Measurements from ENCODE around the gene CCL5.

The CCL5 gene

DNA sequence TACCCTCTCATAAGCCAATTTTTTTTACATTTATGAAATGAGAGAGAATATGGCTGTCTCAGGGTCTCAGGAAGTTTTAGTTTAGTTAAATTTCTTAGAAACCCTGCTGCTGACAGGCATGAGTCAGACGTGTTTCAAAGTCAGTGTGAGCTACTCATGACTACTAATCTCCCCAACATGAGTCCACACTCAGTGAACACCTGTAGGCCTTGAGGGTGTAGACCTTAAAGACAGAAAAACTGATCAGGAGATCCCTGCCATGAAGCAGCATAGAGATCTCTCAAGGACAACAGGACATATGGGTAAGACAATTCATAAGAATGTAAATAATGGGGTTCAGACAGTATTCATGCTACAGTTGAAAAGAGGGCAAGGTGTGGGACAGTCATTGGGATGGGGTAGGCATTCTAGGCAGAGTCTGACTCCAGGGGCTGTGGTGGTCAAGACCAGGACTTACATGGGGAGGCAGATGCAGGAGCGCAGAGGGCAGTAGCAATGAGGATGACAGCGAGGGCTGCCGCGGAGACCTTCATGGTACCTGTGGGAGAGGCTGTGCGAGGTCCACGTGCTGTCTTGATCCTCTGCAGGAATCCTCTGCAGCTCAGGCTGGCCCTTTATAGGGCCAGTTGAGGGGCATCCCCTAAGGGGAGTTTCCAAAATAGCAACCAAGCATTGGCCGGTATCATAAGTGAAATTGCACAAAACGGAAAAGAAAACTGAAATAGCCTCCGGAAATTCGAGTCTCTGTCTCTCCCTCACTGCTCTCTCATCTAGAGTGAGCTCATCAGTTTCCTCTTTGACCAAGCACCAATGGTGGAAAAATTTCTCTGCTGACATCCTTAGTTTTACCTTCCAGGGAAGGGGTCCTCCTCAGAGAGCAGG is at the start of gene CCL5:
Gene CCL5 (minus strand): TSS at position 588 of the 882 bp plus-strand sequence.
- peak; percentile 56 for DNase-seq (ENCODE audit: low read depth)

DNA sequence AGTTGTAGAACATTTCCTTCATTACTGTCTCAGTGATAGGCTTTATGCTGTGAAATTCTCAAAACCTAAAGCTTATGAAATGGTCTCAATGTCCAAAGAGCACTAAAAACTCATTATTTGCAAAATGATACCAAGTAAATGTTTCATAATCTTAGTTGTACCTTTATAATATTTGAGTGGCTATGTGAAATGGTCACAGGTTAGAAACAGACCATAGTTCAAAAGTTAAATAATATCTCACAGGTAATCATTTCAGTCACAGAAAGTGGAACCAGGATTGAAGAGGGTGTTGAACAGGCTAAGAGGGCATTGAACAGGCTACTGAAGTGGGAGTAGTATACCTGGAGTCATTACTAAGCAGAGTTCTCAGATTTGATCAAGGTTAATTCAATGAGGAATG is 47.6 kb upstream of the CCL5 start:
- no peak for DNase-seq (ENCODE audit: low read depth)

DNA sequence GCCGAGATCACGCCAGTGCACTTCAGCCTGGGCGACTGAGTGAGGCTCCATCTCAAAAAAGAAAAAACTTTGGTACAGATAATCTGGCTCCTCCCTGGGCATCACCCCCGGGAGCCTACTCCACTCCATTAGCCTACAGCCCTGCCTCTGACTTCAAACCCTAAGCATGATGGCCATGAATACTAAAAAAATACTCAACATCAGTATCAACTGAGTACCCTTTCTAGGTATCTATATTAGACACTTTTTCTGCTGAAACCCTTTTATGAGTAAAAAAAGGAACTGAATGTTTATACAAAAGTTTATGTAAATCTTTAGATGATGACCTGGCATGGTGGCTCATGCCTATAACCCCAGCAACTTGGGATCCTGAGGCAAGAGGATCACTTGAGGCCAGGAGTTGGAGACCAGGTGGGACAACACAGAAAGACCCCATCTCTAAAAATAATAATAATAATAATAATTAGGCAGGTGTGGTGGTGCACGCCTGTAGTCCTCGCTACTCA is 43.5 kb upstream of the CCL5 start:
- no peak for DNase-seq (ENCODE audit: low read depth)

DNA sequence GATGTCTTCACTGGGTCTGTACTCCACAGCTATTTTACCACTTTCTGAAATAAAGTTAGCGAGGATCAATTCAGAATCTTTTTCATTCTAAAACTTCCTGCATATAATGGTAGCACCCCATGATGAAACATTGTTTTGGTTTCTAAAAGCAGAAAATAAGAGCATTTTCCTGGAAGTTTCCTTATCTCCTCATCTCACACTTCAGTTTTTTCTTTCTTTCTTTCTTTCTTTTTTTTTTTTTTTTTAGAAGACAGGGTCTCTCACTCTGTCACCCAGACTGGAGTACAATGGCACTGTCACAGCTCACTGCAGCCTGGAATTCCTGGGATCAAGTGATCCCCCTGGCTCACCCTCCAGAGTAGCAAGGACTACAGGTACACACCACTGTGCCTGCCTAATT is 40.1 kb upstream of the CCL5 start:
- DNase-seq (ENCODE audit: low read depth): no peak

DNA sequence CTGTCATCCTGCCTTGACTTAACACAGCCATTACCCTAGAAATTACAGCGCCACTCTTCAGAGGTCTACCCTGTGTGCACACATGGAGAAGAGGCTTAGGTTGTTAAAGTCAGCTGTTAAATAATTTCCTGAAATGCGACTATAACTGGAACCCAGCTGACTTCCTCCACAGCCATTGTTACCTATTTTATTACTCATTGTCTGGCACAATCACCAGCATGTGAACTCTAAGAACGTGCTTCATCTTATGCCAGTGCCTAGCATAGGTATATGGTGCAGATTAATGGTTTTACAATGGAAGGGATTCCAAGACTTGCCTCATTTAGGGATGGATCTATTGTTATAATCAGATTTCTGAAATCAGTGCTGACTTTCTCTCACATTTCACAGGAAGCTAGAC is 38.5 kb upstream of the CCL5 start:
- no peak for DNase-seq (ENCODE audit: low read depth)

DNA sequence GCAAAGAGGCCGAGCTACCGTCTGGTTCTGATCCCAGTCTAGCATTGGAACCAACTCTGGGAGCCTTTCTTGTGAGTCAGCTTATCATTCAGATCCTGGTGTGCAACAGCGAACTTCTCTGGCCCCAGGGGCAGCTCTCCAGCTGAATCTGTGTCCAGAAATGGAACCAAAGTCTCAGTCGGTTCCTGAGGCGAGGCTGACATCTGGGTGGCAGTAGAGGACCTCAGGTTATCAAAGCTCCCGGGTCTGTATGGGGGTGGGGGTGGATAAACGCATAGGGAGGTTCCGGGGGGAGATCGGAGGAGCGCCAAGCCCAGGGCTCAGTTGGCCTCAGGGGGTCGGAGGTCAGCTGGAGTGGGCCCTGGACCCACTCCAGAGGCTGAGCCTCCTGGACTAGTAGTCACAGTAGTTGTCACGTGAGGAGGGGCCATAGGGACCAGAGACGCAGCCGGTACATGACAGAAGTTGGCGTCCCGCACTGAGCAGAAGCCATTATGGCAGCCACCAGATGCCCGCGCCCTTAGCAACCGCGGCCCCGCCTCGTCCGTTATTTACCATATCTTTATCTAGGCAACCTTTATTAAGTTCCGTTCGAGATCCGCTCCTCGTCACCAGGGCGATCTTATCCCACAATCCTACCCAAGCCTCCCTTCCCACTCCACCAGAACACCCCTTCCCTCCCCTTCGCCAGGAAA is 37.5 kb upstream of the CCL5 start:
- DNase-seq (ENCODE audit: low read depth): no peak

DNA sequence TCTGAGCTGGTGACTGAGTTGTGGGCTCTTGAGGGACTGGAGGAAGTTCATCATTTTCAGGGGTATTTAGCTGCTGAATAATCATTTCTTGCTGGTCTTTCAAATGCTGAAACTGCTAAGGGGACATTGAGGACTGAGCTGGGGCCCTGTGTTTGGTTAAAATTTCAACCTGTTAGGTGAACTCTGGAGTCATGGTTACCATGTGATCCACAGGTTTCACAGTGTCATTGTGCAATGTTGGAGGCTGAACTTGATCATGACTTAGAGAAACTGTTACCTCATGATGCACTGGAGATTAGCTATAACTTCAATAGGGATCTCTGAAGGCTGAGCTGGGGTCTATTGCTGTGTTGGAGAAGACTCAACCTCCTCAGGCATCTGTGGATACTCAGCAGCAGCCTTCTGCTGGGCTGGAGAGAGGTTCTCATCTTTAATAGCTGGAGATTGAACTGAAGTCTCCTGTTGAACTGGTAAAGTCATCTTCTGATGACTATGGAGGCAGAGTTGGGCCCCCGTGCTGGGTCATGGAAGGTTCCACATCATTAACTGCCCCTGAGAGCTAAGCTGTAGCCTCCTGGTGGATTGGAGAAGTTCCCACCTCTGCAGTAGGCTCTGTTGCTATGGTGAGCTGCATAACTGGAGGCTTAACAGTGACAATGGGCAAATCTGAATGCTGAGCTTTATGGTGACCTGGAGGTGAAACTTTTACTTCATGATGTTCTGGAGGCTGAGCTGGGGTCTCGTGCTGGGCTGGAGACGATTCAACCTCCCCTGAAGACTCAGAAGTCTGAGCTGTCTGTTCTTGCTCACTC is 35.2 kb upstream of the CCL5 start:
- DNase-seq (ENCODE audit: low read depth): no peak

DNA sequence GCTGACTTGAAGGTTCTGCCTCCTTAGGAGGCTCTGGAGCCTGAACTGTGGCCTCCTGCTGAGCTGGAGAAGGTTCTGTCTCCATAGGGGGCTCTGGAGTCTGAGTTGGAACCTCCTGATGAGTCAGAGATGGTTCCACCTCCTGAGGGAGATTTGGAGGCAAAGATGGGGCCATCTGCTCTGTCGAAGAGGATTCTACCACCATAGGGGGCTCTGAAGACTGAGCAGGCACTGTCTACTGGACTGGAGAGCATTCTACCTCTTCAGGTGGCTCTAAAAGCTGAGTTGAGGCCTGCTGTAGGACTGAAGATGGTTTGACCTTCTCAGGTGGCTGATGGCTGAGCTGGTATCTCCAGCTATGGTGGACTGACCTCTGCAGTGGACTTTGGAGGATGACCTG is 34.2 kb upstream of the CCL5 start:
- no peak for DNase-seq (ENCODE audit: low read depth)

DNA sequence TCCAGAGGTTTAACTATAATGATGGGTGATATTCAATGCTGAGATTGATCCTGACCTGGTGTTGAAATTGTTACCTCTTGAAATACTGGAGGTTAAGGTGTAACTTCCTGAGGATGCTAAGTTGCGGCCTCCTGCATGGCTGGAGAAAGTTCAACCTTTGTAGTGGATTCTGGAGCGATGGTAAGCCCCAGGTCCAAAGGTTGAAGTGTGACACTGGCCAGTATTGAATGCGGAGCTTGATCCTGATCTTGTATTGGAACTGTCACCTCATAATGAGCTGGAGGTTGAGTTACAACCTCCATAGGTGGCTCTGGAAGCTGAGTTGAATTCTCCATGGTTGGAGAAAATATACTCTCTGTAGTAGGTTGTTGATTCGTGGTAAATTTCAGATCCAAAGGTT is 33.4 kb upstream of the CCL5 start:
- DNase-seq (ENCODE audit: low read depth): no peak

DNA sequence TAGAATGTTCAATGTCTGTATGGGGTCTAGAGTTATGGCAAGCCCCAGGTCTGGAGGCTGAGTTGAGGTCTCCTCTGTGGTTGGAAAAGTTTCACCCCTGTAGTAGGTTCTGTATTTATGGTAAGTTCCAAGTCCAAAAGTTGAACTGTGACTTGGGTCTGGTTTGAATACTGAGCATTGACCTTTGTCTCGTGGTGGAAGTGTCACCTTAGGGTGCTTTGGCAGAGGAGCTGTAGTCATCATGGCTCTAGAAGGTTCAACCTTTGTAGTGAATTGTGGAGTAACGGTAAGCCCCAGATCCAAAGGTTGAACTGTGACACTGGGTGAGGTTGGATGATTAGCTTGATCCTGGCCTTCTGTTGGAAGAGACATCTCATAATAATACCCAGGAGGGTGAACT is 32.8 kb upstream of the CCL5 start:
- no peak for DNase-seq (ENCODE audit: low read depth)

DNA sequence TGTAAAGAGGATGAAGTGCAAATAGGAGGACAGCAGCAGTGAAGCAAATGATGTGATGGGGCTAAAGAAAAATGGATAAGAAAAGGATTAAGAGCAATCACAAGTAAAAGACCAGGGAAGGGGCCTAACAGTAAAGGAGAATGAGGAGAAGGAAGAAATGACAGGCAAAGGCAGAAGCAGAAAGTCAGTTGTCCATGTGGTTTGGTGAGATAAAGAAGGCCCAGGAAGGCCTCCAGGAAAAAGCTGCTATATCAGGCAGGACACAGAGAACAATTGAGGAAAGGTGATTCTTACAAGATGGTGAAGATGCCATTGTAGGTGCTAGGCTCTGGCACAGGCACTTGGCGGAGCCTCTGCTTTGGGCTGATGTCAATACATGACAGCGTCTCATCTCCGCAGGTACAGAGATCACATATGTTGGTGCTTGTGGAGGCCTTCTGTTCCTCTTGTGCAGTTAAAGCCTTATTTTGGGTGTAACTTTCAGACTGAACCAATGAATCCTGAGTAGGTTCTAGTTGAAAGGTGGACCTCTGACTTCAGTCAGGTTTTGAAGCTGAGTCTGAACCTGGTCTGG is 32.3 kb upstream of the CCL5 start:
- no peak for DNase-seq (ENCODE audit: low read depth)

DNA sequence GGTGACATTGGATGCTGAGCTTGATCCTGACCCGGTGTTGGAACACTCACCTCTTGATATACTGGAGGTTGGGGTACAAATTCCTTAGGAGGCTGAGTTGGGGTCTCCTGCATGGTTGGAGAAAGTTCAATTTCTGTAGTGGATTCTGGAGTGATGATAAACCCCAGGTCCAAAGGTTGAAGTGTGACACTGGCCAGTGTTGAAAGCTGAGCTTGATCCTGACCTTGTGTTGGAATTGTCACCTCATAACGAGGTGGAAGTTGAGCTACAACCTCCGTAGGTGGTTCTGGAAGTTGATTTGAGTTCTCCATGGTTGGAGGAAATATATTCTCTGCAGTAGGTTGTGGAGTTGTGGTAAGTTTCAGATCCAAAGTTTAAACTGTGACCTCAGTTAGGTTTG is 29.2 kb upstream of the CCL5 start:
- DNase-seq (ENCODE audit: low read depth): no peak

DNA sequence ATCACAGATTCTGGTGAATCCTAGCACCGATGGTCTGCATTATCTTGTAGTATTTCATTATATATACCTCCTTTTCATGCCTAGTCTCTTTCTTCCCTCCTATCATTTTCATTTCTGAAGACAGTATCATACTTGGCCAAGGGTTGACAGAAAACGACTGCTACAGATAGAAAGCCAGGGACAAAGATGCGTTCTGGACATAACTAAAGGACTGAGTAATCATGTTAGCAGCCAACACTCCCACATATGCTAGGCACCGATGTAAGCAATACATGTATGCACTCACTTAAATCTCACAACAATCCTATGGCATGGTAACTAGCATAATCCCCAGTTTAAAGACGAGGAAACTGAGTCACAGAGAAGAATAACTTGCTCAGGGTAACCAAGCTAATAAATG is 27.5 kb upstream of the CCL5 start:
- no peak for DNase-seq (ENCODE audit: low read depth)

DNA sequence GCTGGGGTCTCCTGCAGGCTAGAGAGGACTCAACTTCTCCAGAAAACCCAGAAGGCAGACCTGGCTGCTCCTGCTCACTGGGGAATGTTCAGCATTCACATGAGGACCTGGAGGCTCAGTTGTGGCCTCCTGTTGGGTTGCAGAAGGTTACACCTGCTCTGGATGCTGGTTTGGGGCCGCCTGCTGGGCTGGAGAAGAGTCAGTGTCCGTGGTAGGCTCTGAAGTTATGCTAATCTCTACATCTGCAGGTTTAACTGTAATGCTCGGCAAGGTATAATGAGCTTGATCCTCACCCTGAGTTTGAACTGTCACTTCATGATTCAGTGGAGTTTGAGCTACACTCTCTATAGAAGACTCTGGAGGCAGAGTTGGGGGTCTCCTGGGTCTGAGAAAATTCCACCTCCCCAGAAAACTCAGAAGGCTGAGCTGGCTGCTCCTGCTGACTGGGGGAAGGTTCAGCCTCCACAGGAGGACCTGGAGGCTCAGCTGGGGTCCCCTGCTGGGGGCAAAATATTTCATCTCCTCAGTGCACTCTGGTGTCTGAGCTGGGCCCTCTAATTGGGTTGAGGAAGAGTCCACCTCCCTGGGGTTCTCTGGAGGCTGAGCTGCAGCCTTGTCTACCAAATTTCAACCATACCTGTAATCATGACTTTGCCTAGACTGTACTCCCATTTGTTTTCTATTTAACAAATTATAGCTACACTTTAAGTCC is 26.9 kb upstream of the CCL5 start:
- no peak for DNase-seq (ENCODE audit: low read depth)

DNA sequence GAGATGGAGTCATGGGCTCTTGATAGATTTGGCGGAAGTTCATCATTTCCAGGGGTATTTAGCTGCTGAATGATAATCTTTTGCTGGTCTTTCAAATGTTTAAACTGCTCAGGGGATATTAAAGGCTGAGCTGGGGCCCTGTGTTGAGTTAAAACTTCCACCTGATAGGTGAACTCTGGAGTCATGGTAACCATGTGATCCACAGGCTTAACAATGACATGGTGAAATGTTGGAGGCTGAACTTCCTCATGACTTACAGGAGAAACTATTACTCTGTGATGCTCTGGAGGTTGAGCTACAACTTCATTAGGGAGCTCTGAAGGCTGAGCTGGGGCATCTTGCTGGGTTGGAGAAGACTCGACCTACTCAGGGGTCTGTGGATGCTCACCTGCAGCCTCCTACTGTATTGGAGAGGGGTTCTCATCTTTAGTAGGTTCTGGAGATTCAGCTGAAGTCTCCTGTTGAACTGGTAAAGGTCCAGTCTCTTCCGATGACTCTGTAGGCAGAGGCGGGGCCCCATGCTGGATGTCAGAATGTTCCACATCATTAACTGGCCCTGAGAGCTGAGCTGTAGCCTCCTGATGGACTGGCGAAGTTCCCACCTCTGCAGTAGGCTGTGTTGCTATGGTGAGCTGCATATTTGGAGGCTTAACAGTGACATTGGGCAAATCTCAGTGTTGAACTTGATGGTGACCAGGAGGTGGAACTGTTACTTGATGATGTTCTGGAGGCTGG is 26.2 kb upstream of the CCL5 start:
- peak; percentile 47 for DNase-seq (ENCODE audit: low read depth)

DNA sequence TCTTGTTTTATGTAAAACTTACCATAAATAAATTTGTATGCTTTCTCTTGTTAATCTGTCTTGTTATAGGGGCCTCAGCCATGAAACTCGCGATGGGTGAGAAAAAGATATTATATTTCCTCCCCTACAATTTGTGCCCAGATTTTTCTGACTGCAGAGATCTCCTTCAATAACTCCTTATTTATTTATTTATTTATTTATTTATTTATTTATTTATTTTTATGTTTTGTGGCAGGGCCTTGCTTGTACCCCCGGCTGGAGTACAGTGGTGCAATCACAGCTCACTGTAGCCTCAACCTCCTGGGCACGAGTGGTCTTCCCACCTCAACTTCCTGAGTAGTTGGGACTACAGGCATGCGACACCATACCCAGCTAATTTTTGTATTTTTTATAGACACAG is 23.3 kb upstream of the CCL5 start:
- DNase-seq (ENCODE audit: low read depth): no peak

DNA sequence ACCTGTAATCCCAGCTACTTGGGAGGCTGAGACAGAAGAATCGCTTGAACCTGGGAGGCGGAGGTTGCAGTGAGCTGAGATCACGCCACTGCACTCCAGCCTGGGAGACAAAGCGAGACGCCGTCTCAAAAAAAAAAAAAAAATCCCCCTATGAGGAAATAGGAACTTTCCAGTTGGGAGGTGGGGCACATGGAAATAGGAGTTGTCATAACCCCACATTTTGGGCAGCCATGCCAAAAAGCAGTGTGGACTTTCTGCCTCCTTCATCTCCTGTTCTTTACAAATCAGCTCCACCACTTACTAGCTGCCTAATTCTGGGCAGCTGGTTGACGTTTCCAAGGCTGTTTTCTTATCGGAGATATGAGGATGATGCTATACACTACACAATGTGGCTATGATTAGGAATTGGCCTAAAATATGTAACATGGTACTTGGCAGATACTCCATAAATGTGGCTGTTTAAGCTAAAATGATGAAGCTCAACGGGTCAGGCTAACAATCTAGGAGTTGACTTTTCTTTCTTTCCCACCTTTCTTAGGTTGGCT is 21.5 kb upstream of the CCL5 start:
- no peak for DNase-seq (ENCODE audit: low read depth)

DNA sequence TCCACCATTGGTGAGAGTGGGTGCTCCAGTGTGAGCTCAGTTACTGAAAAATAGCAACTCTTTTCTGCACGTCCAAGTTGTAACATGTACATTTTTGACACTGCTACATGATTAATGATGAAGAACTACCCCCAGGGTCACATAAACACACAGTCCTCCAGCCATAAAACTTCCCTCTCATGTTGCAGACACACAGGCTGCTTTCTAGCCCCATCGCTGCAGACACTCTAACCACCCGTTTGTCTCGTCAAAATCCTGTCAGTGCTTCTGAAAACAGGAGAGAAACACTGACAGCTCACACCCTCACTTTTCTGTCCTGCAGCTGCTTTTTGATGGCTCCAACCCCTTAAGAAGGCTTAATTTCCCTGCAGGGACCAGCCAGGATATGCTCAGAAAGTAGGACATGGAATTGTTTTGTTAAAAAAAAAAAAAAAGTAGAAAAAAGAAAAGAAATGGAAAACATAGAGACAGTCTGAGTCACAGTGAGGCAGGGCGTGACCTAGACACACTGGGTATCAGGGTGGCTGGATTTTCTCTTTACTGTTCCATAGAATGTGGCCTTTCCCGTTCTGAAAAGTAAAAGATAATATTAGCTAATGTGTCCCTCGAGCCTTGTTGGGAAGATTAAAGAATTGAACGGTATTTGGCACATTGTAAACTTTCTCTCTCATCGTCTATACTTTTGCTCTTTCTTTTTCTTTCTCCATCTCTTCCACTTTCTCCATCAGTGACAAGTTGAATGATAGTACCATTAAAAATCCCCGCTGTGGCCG is 20.7 kb upstream of the CCL5 start:
- DNase-seq (ENCODE audit: low read depth): no peak

DNA sequence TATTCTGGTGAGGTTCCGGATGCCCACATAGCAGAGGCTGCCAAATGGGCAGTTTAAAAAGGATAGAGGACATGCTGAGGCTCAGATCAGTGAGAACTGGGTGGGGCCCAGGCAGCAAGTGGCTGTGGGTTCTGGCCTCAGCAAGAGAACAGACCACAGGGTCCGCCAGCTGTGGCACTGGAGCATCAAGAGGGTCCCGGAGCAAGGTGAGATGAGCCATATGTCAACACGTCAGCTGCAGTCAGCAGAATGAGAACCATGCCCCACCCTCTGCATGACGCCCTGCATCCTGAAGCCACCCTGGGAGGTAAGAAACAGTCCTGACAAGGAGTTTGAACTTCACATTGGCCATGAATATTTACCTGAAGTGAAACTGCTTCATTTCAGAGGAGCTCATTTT is 20.1 kb upstream of the CCL5 start:
- no peak for DNase-seq (ENCODE audit: low read depth)

Measured in iris pigment epithelial cell (primary cell).